AG08396 (cell line): ENCODE data around the gene DISP2.

Source experiments
- DNase-seq: peaks from one replicate; pipeline ENCODE4 v3.0.0; 2012; ENCODE audit warnings: low spot score, mixed read lengths

DISP2 gene

DNA sequence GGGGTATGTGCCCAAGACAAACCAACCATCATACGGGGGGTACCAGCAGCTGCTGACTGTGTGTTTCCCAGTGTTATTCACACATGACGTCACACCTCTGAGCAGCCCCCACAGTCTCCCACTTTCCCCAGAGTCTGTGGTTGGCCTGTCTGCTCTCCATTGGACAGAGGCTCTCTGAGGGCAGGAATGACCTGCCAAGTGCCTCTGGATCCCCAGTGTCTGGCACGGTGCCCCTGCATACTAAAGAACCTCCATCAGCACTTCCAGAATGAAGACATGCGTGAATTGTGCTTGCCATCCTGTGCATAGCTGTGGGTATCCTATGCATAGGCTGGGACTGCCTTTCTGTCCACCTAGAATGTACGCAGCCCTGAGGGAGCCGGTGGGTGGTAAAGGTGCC lies 13.8 kb upstream of the DISP2 start:
- DNase-seq: no peak

DNA sequence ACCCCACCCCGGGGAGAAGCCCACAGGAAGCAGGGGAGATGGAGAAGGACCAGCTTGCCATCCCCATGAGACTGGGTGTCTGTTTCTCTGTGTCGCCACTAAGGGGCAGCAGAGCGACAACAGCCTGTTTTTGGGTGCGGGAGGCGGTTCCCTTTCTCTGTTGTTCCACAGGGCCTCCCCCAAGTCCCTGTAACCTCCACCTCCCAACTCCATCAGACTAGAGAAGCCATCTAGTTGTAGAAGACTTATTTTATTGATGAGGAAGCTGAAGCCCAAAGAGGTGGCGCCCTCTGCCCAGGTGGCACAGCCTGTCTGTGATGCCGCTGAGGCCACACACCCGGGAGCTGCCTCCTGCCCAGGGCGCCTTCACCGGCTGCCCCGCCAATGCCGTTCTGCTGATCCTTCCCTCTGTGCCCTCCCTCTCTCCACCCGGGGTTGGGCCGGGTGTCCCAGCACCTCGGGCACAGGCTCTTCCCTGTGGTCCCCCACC lies 13.3 kb upstream of the DISP2 start:
- DNase-seq: peak; percentile 80

GRCh38 chr15:40345225-40345866 lies 12.7 kb upstream of the DISP2 start:
- DNase-seq: no peak

DNA sequence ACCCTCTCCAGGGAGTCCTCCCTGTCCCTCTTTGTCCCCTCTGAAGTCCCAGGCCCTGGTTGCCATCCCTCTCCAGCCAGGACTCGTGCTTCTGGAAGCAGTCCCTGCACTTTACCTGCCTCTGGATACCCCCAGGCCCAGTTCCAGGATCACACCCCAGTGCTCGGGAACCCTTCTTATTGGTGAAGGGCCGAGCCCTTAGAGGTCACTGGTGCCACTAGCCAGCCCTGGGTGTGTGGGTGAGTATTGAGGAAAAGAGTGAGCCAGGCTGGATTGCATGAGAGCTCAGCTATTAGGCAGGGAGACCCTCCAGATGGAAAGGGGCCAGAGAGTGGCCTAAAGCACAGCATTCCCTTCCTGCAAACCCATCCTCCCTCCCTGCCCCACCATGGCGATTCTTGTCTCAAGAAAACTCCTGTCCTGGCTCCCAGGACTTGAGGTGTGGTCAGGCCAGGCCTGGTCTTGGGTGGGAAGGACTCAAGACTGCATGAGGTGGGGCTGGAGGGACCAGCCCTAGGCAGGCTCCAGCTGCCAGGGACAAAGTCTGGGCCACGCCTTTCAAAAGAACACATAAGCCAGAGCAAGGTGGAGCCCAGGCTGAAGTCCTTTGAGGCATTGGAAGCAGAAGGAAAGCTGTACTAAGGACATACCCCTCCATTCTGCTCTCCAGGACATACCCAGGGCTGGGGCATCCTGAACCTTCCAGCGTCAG lies 12.0 kb upstream of the DISP2 start:
- no peak for DNase-seq

DNA sequence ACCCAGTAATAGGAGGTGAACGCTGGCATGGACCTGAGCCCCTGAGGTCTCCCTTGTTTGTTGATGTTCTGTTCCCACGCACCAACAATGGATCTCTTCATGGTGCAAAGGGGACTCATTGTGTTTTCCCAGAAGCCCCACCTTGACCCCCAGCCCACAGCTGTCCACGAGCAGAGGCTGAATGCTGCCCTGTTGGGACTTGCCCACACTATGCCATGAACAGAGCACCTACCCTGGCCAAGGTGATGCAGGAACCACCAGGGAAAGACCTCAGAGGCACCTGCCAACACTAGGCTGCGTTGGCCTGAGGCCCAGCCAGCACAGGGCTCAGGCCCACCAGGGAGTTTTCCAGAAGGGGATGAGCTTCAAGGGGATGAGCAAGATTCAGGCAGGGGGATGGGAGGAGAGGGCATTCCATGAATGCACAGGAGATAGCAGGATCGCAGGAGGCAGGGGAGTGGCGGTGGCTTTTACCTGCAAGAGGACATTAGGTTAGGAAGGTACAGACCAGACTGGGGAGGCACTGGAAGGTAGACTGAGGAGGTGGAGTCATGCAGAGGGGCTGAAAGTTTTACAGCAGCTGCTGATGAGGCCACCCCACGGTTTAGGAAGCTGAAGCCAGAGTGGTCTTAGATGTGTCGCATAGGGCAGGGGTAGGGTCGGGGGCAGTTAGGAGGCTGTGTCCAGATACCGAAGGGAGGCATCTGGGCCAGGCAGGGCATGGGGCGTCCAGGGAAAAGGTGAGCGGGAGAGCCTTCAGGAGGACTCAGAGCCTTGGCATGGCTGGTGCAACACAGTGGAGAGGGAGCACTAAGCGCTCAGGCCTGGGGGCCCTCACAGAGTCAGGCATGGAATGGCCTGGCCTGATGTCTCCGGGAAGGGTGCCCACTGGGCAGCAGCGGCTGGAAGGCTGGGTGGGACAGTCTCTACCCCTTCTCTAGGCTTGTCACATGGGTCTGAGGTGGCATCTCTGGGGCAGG lies 11.2 kb upstream of the DISP2 start:
- no peak for DNase-seq

GRCh38 chr15:40347559-40348473 lies 10.2 kb upstream of the DISP2 start:
- DNase-seq: no peak

DNA sequence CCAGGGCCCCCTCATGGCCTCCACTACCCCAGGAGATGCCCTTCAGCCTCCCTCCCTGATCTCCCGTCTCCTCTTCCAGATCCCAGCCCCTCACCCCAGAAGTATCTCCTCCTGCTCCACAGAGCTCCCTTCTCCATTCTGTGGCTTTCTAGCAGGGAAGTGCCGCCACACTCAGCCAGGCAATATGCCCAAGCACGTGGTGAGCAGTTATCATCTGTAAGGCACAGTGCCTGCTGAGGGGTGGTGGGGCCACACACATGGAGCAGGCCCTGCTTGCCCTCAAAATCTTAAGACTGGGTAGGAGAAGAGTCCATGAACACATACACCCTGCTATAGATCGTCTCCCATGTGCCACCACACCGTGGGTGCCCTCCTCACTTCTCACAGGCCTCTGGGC lies 9.5 kb upstream of the DISP2 start:
- no peak for DNase-seq

DNA sequence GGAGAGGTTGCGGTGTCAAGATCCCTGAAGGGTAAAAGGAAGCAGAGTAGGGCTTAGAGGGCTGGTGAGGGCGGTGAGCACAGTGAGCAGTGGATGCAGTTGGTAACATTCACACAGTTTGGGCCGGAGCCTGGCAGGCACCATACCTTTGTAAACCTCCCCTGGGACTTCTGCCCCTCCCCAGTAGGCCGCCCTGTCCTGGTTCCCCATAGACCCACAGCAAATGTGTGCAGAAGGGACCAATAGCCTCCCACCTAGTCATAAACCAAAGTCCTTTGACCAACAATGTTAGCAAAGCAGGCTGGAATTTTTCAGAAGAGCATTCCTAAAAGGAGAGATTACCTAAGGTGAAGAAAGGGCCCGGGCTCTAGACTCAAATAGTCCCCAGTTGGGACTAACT lies 8.9 kb upstream of the DISP2 start:
- no peak for DNase-seq

DNA sequence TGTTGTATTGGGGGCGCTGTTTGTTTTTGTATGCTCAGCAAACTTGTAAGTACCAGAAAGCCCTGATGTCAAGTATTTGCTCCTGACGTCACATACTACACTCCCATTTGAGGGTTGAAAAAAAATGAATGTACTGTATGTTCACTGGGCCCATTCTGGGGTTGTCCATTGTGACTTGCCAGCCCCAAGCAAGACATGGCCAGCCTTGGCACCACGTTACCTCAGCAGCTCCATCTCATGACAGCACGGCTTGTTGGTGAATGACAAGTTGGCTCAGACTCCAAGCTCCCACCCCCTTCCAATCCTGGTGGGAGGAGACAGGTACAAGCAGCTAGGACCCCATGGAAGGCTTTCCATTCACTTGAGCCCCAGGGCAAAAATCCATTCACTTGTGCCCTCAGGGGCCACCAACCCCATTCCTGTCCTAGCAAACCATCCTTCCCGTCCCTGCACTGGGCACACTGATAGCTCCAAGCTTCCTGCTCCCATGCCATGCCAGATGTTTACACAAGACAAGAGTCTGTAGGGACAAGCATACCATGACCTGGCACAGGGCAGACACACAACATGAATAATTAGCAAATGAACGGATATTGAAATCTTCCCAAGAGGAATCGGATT lies 5.6 kb upstream of the DISP2 start:
- no peak for DNase-seq

GRCh38 chr15:40353697-40354096 lies 4.3 kb upstream of the DISP2 start:
- DNase-seq: no peak

DNA sequence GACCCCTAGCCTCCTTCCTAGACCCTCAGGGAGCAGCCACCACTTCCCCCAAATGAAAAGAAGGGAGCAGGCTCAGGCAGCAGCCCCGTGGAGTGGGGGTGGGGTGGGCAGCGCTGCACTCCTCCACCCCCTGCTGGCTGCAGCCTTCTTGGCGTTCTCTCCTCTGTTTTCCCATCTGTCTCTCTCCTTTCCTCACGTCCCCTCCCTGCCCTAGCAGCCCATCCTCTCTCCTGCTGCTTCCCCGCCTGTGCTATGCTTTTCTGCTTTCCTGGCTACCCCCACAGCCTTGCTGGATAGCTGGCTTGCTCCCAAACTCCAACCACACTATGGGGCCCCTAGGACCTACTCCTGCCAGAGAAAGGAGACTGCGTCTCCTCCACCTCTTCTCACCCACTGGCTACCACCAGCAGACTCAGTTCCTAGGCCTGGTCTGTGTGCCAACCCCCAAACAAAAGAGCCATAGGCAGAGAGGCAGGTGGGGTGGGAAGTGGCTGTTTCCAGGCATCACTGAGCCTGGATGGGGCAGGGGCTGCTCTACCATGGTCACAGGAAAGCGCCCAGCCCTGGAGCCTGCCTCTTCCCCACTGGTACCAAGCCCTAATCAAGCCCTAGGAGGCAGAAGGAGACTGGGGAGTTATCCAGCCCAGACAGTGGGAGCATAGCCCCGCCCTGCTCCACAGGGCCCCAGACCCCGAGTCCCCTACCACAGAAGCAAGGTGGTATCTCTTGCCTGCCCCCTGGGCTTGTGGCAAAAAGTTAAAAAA lies 3.4 kb upstream of the DISP2 start:
- peak; percentile 69 for DNase-seq

DNA sequence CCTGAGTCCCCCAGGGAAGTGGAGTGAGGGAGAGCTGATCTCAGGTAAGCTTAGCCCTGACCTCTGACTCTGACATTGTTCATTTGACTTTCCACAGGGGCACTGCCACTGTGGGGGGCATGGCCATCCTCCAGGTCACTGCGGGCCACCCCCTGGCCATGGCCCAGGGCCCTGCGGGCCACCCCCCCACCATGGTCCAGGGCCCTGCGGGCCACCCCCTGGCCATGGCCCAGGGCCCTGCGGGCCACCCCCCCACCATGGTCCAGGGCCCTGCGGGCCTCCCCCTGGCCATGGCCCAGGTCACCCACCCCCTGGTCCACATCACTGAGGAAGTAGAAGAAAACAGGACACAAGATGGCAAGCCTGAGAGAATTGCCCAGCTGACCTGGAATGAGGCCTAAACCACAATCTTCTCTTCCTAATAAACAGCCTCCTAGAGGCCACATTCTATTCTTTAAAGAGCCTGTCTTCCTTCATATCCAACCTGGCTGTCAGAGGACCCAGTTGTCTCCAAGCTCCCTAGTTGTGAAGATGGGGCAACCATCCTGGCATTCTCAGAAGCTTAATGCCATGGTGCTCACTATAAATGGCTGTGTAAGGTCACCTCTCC lies 1.9 kb upstream of the DISP2 start:
- no peak for DNase-seq

DNA sequence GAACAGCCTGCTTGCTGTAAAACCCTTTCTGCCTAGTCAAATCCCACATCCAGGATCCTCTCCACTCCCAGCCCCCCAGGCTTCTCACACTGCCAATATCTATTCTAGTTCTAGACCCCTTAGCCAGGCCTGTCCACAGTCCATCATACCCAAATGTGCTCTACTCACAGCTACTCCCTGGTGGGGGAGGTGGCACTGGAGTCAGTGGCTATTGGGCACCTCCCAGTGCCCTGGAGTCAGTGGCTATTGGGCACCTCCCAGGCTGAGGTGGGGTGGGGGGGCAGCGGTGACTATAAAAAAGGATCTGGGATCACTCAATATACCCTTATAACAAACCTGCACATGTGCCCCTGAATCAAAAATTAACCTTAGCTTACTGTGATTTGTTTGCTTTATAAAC lies 773 bp upstream of the DISP2 start:
- DNase-seq: no peak

GRCh38 chr15:40358471-40359353 lies 693 bp downstream of the DISP2 start:
- DNase-seq: no peak

DNA sequence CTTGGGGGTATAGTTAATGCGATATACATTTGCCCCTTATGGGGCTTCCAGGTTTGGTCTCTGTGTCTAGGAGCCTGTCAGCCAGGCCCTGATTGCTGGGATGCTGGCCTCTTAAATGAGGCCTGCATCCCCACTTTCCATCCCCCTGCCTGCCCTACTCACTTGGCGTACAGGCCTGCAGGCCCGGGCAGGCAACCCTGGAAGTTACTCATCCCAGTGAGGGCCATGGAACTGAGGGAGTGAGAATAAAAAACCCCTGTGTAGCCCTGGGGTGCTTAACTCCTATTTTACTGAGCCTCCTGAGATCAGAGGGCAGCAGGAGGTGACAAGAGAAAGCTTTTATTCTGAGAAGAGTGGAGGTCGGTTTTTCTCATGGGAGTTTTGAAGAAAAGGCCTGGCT lies 2.0 kb downstream of the DISP2 start:
- no peak for DNase-seq

GRCh38 chr15:40361640-40362039 lies 3.6 kb downstream of the DISP2 start:
- DNase-seq: no peak

GRCh38 chr15:40363611-40364010 lies 5.6 kb downstream of the DISP2 start:
- DNase-seq: no peak

- DNase-seq: no peak
Measured at GRCh38 chr15:40364251-40364650, 6.2 kb downstream of the DISP2 start.

- no peak for DNase-seq
Measured at GRCh38 chr15:40365016-40365415, 7.0 kb downstream of the DISP2 start.
